Small intestine (tissue), 7 donors: ENCODE measurements around the gene PTPRK. TPM values are rescaled to one million over a fixed set of nuclear protein-coding genes. Genes with fewer than 3 reads are reported as not detected.
A peak's percentile ranks its signal among the peaks of the same experiment; 100 is the strongest.

ENCODE experiments used
- DNase-seq, 2 donors: peaks; one replicate each; pipeline versions ENCODE4 v3.0.0 to v3.0.0-alpha.2; 2013
- FAIRE-seq: peaks from 2 replicates; lab custom pipeline; 2012; peaks lifted over from hg19 to GRCh38; lab: Jason Lieb, UNC
- H3K27ac ChIP-seq, 3 donors: one replicate each; pipeline ENCODE4 v1.5.1; 2013; ENCODE audit warnings: low read length in 2 of 3, mild to moderate bottlenecking in 2 of 3, control low read depth in 1 of 3, inconsistent platforms in 1 of 3, low read depth in 1 of 3, moderate library complexity in 1 of 3
- H3K27me3 ChIP-seq, 3 donors: one replicate each; pipeline ENCODE4 v1.6.1; 2013; ENCODE audit warnings: low read length in 3 of 3, inconsistent platforms in 1 of 3; ENCODE audit not compliant: control insufficient read depth in 3 of 3, insufficient read depth in 3 of 3
- H3K36me3 ChIP-seq, 3 donors: one replicate each; pipeline ENCODE4 v1.6.1; 2013; ENCODE audit warnings: low read length in 3 of 3, inconsistent platforms in 1 of 3, low read depth in 1 of 3, mild to moderate bottlenecking in 1 of 3, moderate library complexity in 1 of 3; ENCODE audit not compliant: control insufficient read depth in 3 of 3, insufficient read depth in 2 of 3
- H3K4me1 ChIP-seq, 3 donors: one replicate each; pipeline ENCODE4 v1.6.1; 2013; ENCODE audit warnings: low read length in 2 of 3, inconsistent platforms in 1 of 3, low read depth in 1 of 3, mild to moderate bottlenecking in 1 of 3, moderate library complexity in 1 of 3; ENCODE audit not compliant: control insufficient read depth in 3 of 3, insufficient read depth in 2 of 3
- H3K4me3 ChIP-seq, 3 donors: one replicate each; pipeline ENCODE4 v1.5.1; 2013; ENCODE audit warnings: low read length in 3 of 3, control low read depth in 1 of 3, inconsistent platforms in 1 of 3, low read depth in 1 of 3, mild to moderate bottlenecking in 1 of 3, moderate library complexity in 1 of 3
- H3K9me3 ChIP-seq, 2 donors: one replicate each; pipeline ENCODE4 v1.6.1; 2013; ENCODE audit warnings: low read depth in 1 of 2, low read length in 1 of 2; ENCODE audit not compliant: control insufficient read depth in 2 of 2, insufficient read depth in 1 of 2
- WGBS, 3 donors: extraction: QIAGEN DNeasy Blood & Tissue Kit; methylation state at CpG; one replicate each; pipeline ENCODE4 v1.1.7; 2013; 5-methylcytosine and 5-hydroxymethylcytosine counted together
- polyA plus RNA-seq, 4 donors: library from polyadenylated mRNA; stranded (reverse) in 3 of 4; unstranded in 1 of 4; fragments of 200-250 nt in 3 of 4; fragments of 120-200 nt in 1 of 4; gene quantifications; one replicate each; pipeline versions ENCODE4 v1.2.1 to v1.2.3, GENCODE V29; 2013
- donor health status: healthy with polysubstance abuse.
- donor health status: control.
- donor health status: control.
- donor health status: Bipolar disorder and iron deficiency.
- donor health status: healthy.

The PTPRK gene
- polyA plus RNA-seq, 4 donors: 15.9 to 72.5 (median 20.6) TPM

DNA sequence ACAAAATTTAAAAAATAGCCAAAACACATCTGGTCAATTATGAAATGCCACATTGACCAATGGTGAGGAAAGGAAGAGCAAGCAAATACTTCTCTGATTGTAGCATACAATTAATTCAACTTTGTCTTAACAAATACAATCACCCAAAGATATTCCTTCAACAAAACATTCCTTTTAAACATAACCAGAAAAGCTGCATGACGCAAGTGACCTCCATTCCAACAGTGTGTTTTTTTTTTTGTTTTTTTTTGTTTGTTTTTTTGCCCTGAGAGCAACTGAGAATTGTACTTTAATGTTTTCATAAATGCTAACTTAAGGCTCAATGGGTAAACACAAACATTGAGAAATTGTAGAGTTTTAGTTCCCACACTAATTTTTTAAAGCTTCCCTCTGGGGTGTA is 184.4 kb downstream of the PTPRK start:
- WGBS, 3 donors: 78 to 92% (median 91%) methylated on average over 1 of the region's 1 CpG
- H3K4me1 ChIP-seq: peaks cover 0 to 14% (median 2%) of the 10 kb centered on the region in 3 donors
- H3K4me3 ChIP-seq: no peak overlapping the region
- no peak overlapping the region for H3K27ac ChIP-seq
- no peaks in the 10 kb centered on the region for H3K9me3 ChIP-seq
- DNase-seq: no peak
- FAIRE-seq: no peak
- no peaks in the 10 kb centered on the region for H3K36me3 ChIP-seq
- no peaks in the 10 kb centered on the region for H3K27me3 ChIP-seq

- no peaks in the 10 kb centered on the region for H3K9me3 ChIP-seq
- DNase-seq: peak; percentile 37 to 81
- whole genome bisulfite sequencing, 3 donors: 9 to 49% (median 29%) methylated on average over 5 of the region's 5 CpGs
- no peak overlapping the region for H3K4me3 ChIP-seq
- peaks cover 0 to 2% (median 0%) of the 10 kb centered on the region in 3 donors for H3K4me1 ChIP-seq
- peak overlapping the region in 2 of 3 donors; percentile 5 to 44 for H3K27ac ChIP-seq
- H3K27me3 ChIP-seq: no peaks in the 10 kb centered on the region
- no peak for FAIRE-seq
- H3K36me3 ChIP-seq: no peaks in the 10 kb centered on the region
Measured at GRCh38 chr6:128333581-128334223, 186.7 kb downstream of the PTPRK start.

DNA sequence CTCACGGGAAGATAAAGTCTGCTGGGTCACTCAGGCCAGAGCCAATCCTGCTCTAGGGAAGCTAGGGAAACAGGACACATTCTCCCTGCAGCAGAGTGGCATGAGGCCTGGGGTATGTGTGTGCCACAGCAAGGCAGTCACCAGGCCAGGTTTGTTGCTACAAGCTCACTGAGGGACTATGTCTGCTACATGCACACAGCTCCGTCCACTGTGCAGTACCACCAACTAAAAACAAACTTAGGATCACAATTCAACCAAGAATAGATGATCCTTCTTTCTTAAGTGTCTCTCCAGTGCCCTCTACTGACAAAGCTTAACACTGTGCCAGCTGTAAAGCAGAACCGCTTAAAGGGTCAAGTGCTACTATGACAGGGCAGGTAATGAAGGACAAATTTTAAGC is 192.5 kb downstream of the PTPRK start:
- Histone ChIP-seq H3K4me1 (no peaks in the 10 kb centered on the region), H3K36me3 (no peaks in the 10 kb centered on the region), H3K9me3 (peaks cover 0 to 6% of the 10 kb centered on the region in 2 donors), H3K27ac (no peak overlapping the region), H3K27me3 (no peaks in the 10 kb centered on the region), H3K4me3 (no peak overlapping the region)
- peak in 1 of 2 donors; percentile 62 for DNase-seq
- WGBS, 3 donors: 85 to 91% (median 90%) methylated on average over 3 of the region's 3 CpGs
- no peak for FAIRE-seq

GRCh38 chr6:128323011-128323410 is 197.4 kb downstream of the PTPRK start:
- peaks cover 0 to 5% of the 10 kb centered on the region in 2 donors for H3K9me3 ChIP-seq
- no peak overlapping the region for H3K27ac ChIP-seq
- H3K27me3 ChIP-seq: no peaks in the 10 kb centered on the region
- no peak for FAIRE-seq
- H3K4me1 ChIP-seq: no peaks in the 10 kb centered on the region
- no peak overlapping the region for H3K4me3 ChIP-seq
- DNase-seq: no peak
- peaks cover 0 to 3% (median 2%) of the 10 kb centered on the region in 3 donors for H3K36me3 ChIP-seq
- WGBS, 3 donors: 86 to 95% (median 92%) methylated on average over 1 of the region's 1 CpG

DNA sequence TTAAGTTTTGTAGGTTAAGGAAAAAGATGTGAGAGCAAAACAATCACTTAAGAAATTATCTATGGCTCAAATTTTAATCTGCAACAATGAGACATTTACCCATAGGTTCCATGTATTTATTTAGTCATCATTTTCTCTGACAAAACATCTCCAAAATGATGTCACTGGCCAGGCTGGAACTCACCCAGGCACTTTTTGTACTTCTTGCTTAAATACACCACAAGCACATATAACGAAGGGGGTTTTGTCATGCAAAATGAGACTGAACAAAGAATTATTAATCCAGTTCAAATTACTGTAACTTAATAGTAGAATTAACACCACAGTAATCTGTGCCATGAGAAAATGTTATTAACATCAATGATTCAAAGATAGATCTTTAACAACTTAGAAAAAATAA is 200.5 kb downstream of the PTPRK start:
- Histone ChIP-seq H3K27ac (no peak overlapping the region), H3K36me3 (peaks cover 0 to 3% (median 2%) of the 10 kb centered on the region in 3 donors), H3K9me3 (no peaks in the 10 kb centered on the region), H3K4me1 (no peaks in the 10 kb centered on the region), H3K4me3 (no peak overlapping the region), H3K27me3 (no peaks in the 10 kb centered on the region)
- WGBS, 3 donors: 90 to 95% (median 94%) methylated on average over 1 of the region's 1 CpG
- DNase-seq (no peak), FAIRE-seq (no peak)

- Histone ChIP-seq H3K27me3 (no peaks in the 10 kb centered on the region), H3K4me1 (no peaks in the 10 kb centered on the region), H3K4me3 (no peak overlapping the region), H3K9me3 (no peaks in the 10 kb centered on the region), H3K36me3 (peaks cover 0 to 3% (median 2%) of the 10 kb centered on the region in 3 donors), H3K27ac (no peak overlapping the region)
- 92 to 97% (median 94%) methylated on average over 3 of the region's 3 CpGs for WGBS, 3 donors
- FAIRE-seq (no peak), DNase-seq (no peak)
Measured at GRCh38 chr6:128319157-128319556, 201.2 kb downstream of the PTPRK start.

DNA sequence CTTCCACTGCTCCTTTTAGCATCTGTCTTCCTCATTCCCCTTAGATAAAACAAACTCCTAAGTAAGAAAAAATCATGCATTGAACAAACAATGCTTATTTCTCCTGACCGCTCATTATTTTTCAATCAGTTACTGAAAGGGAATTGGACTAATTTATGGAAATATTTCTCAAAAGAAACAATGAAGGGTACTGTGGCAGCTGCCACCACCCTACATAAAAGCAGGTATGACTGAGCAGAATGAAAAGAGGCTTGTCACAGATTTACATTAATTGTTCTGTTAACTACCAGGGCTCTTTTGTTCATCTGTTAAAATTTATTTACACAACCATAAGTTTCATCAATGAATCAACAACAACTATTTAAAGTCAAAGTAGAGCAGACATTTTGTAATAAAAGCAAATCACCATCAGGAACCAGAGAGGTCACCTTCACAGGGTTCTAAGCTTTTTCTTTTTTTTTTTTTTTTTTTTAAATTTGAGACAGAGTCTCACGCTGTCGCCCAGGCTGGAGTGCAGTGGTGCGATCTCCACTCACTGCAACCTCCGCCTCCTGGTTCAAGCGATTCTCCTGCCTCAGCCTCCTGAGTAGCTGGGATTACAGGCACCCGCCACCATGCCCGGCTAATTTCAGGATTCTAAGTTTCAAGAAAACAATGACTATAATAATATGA is 204.0 kb downstream of the PTPRK start:
- Histone ChIP-seq H3K4me3 (no peak overlapping the region), H3K27ac (no peak overlapping the region), H3K9me3 (no peaks in the 10 kb centered on the region), H3K4me1 (no peaks in the 10 kb centered on the region), H3K36me3 (no peaks in the 10 kb centered on the region), H3K27me3 (no peaks in the 10 kb centered on the region)
- no peak for DNase-seq
- WGBS, 3 donors: 94 to 98% (median 97%) methylated on average over 8 of the region's 8 CpGs
- no peak for FAIRE-seq

DNA sequence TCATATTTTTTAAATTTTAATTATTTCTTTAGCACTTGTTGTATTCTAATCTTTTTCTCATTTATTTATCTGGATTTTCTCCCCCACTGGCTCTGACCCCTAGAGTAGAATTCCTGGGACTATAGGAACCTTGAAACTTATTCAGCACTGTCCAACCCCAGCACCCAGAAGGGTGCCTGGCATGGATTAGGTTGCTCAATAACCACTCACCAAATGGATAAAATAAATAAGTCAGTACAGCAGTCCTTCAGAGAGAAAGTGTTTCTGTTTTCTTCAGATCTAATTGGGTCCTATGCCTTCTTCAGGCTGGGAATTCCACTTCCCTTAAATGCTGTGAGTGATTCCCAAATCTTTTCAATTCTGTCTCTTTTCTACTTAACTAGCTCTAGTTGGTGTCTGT is 206.2 kb downstream of the PTPRK start:
- Histone ChIP-seq H3K4me1 (peaks cover 0 to 6% (median 0%) of the 10 kb centered on the region in 3 donors), H3K9me3 (no peaks in the 10 kb centered on the region), H3K27ac (no peak overlapping the region), H3K27me3 (no peaks in the 10 kb centered on the region), H3K4me3 (no peak overlapping the region), H3K36me3 (no peaks in the 10 kb centered on the region)
- no peak for DNase-seq
- no peak for FAIRE-seq
